ENCODE results near the gene SASH1. TPM values are rescaled to one million over a fixed set of nuclear protein-coding genes. Genes with fewer than 3 reads are reported as not detected.

The SASH1 gene
- total and polyA plus RNA-seq, 2 donors (not counting 3 experiments of a cell fraction or from before 2014, with no cell fraction given), result 18.5 to 103 TPM

DNA sequence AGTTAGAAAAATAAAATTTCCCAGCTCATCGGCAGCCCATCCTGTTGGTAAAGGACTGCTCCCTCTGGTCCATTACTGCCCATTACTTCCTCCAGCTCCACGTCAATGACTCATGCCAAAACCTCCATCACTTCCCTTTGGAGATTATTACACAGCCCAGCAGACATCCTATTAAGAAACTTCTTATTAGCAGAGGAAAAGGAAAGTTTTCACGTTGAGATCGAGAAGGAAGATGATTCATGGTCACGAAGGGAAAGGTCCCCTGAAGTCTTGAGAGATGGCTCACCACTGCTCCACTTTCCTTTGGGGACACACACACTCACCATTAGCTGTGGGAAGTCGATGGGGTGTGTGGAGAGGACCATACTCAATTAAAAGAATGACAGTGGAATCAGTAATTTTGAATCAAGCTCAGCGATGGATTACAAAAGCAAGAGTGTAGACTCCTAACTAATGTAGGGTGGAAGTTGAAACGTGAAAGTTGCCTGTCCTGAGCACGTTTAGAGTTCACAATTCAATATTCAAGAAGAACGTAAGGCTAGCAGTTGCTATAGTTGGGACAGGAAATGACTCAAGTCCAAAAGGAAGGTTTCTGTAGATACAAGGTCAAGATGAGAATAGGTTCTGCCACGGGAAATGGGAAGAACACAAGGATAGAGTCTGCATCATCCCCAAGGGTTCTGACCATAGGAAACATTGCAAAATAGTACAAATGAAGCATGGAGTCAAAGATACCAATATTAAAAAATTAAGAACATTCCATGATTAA is 21.6 kb downstream of the SASH1 start:
- peaks cover 71% of the 10 kb centered on the region for H3K79me2 ChIP-seq (ENCODE audit: control insufficient read depth, insufficient read depth, low read length)
- no peaks in the 10 kb centered on the region for H3K9me3 ChIP-seq (replicated peaks; ENCODE audit: control insufficient read depth, insufficient read depth, low read length)
- H3K9me1 ChIP-seq (replicated peaks; ENCODE audit: control insufficient read depth, extremely low read depth, insufficient read depth, low read length), result no peaks in the 10 kb centered on the region
- peak overlapping the region in 1 of 3 experiments; percentile 24 for H3K4me3 ChIP-seq (replicated peaks in 1 of 3; ENCODE audit: insufficient read depth in 1 of 3, low read depth in 1 of 3, low read length in 3 of 3)
- peak overlapping the region; percentile 96 for H3K27ac ChIP-seq (ENCODE audit: insufficient read depth, low read depth, low read length)
- FAIRE-seq (peak; percentile 88), DNase-seq (ENCODE audit: low read depth, low spot score) (peak; percentile 97)
- ChIA-PET POLR2A (interaction anchor here (0.9 to 1.9 kb wide), 6 partner anchors 15 to 92 kb away, joined by 3 to 6 read pairs (median 5); no protein-coding TSS in a partner anchor), CTCF (interaction anchor here (0.8 to 5.5 kb wide), 11 partner anchors 10 to 187 kb away, joined by 3 to 36 read pairs (median 4); no protein-coding TSS in a partner anchor)
- peaks cover 62% of the 10 kb centered on the region for H3K4me1 ChIP-seq (ENCODE audit: control insufficient read depth, extremely low read depth, insufficient read depth, low read length)
- H3K4me2 ChIP-seq (ENCODE audit: insufficient read depth, low read length), result peak overlapping the region; percentile 66
- H3K9ac ChIP-seq (replicated peaks; ENCODE audit: extremely low read depth, insufficient read depth, low read length), result peak overlapping the region; percentile 76
- H3K36me3 ChIP-seq (ENCODE audit: control insufficient read depth in 2 of 2, extremely low read depth in 1 of 2, insufficient read depth in 2 of 2, low read length in 2 of 2), result no peaks in the 10 kb centered on the region
- H2AFZ ChIP-seq (ENCODE audit: low read depth, low read length), result no peak overlapping the region
- TSS peak; percentile 62 for BruUV-seq (replicated peaks)
- peak; percentile 58 for TF ChIP-seq GATA2 (IDR thresholded peaks at IDR 0.05; ENCODE audit: insufficient read depth, insufficient read length, low read depth, low read length)
- TF ChIP-seq EZH2 (IDR thresholded peaks at IDR 0.05; ENCODE audit: borderline replicate concordance, low read depth, low read length, severe bottlenecking), result no peak
- no peak for TF ChIP-seq POLR2A (IDR thresholded peaks at IDR 0.05; ENCODE audit: low read depth, low read length)
- TF ChIP-seq, protein P1, sequence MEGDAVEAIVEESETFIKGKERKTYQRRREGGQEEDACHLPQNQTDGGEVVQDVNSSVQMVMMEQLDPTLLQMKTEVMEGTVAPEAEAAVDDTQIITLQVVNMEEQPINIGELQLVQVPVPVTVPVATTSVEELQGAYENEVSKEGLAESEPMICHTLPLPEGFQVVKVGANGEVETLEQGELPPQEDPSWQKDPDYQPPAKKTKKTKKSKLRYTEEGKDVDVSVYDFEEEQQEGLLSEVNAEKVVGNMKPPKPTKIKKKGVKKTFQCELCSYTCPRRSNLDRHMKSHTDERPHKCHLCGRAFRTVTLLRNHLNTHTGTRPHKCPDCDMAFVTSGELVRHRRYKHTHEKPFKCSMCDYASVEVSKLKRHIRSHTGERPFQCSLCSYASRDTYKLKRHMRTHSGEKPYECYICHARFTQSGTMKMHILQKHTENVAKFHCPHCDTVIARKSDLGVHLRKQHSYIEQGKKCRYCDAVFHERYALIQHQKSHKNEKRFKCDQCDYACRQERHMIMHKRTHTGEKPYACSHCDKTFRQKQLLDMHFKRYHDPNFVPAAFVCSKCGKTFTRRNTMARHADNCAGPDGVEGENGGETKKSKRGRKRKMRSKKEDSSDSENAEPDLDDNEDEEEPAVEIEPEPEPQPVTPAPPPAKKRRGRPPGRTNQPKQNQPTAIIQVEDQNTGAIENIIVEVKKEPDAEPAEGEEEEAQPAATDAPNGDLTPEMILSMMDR (IDR thresholded peaks at IDR 0.05; ENCODE audit: extremely low read depth in 1 of 2, insufficient read depth in 1 of 2, low read depth in 1 of 2, low read length in 2 of 2), result no peak
- TF ChIP-seq, protein P2, sequence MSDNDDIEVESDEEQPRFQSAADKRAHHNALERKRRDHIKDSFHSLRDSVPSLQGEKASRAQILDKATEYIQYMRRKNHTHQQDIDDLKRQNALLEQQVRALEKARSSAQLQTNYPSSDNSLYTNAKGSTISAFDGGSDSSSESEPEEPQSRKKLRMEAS (IDR thresholded peaks at IDR 0.05; ENCODE audit: insufficient read depth, insufficient read length), result peak; percentile 3
- peak; percentile 98 for TF ChIP-seq FOS (IDR thresholded peaks at IDR 0.05; ENCODE audit: borderline replicate concordance, insufficient read depth, low read length)
- TF ChIP-seq MYC (IDR thresholded peaks at IDR 0.05; ENCODE audit: low read depth, low read length), result no peak
- peak; percentile 94 for TF ChIP-seq JUN (IDR thresholded peaks at IDR 0.05; ENCODE audit: borderline replicate concordance, insufficient read depth, insufficient read length, low read depth)
- peak; percentile 46 for TF ChIP-seq POLR2AphosphoS5 (IDR thresholded peaks at IDR 0.05; ENCODE audit: insufficient read depth, low read depth, low read length)
- no peaks in the 10 kb centered on the region for H3K27me3 ChIP-seq (ENCODE audit: control insufficient read depth in 2 of 2, insufficient read depth in 2 of 2, low read length in 2 of 2)
- no peaks in the 10 kb centered on the region for H4K20me1 ChIP-seq (replicated peaks; ENCODE audit: control insufficient read depth, extremely low read depth, insufficient read depth, low read length)
- dilution Hi-C loops (cut with MboI; ENCODE audit: extremely low pct_ligation_motif_present, low sequenced_read_pairs) (no loop called here), intact Hi-C loops (cut with micrococcal nuclease) (loop anchor here (1.0 kb wide), 2 partner anchors 43 to 55 kb away; no protein-coding TSS in a partner anchor)

All from endothelial cell of umbilical vein (primary cell).